T-helper 22 cell (primary cell): ENCODE measurements around the gene FAM83G.
"Not testable (repeated sequence)": the region's sequence is repeated elsewhere in the genome, so short reads cannot be mapped to it uniquely, and the experiment has no call there.

Experiments
- DNase-seq: peaks from one replicate; pipeline ENCODE4 v3.0.0-alpha.2; 2020; ENCODE audit warnings: low read depth

FAM83G gene

DNA sequence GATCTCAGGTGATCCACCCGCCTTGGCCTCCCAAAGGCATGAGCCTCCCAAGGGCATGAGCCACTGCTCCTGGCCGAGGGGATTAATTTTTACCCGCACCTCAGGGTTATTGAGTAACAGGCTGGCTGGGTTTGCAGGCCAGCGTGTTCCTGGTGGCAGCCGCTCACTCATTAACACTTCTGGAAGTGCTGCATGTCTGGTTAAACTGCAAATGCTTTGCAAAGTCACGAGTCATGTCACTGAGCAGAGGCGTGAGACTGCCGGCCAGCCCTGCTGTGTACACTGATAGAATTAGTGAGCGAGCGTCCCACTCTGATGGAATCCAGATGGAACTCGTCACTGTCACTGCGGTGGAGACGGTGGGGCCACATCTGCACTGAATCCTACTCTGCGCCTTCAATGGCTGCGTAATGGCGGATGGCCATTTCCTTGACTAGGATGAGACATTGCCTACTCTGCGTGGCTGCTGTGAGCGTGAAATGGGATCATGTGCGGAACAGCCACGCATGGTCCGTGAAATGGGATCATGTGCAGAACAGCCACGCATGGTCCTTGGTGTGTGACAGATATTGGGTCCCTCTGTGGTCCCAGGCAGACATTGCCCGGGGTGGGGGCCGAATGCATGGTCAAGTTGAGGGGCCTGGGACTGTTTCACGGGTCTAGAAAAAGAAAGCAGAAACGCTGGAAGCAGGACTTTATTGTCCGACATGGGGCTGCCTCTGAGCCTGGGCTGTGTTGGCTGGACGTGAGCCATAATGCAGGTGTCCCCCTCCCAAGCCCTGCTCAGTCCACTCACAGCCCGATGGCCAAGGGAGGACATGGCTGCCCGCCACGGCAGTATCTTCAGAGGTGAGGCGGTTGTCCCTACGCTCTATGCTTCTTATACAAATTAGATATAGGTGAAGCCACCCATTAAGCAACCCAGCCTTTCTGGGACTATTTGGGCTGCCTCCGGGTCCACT, 53.3 kb downstream of the FAM83G start:
- DNase-seq: no peak

- DNase-seq: no peak
Measured at GRCh38 chr17:18950346-18950745, 54.2 kb downstream of the FAM83G start.

- no peak for DNase-seq
Measured at GRCh38 chr17:18949566-18949965, 55.0 kb downstream of the FAM83G start.

- no peak for DNase-seq
Measured at GRCh38 chr17:18948476-18949006, 56.0 kb downstream of the FAM83G start.

DNA sequence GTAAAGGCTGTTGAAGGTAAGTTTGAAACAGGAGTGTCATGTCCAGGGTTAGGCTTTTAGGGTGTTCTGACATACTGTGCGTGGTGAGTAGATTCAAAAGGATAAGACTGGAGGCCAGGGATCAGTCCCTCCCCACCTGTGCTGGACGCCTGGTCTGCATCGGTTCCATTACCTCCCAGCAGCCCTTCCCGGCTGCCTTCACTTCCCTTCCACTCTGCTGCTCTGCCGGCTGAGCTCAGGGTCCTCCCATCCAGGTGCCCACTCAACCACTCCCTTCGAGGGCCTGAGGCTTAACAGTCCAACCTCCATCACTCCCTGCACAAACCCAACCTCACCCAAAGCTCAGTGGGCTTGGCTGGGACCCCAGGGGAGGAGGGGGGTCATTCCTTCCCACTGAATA, 56.7 kb downstream of the FAM83G start:
- no peak for DNase-seq

DNA sequence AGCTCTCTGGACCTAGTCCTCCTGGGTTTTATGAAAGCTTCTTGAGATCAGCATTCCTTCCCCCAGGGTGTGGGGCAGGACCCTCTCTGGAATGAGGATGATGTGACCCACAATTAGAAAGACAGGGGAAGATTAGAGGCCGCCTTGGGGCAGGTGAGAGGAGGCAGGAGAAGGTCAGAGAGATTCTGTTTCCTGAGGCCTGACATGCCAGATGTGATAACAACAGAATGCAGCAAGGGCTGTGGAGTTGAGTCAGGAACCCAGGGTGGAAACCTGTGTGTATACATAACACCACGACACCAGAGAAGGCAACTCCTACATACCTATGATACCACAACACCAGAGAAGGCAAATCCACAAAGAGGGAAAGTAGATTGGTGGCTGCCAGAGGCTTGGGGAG, 58.0 kb downstream of the FAM83G start:
- no peak for DNase-seq

GRCh38 chr17:18944646-18945045, 59.9 kb downstream of the FAM83G start:
- DNase-seq: no peak

DNA sequence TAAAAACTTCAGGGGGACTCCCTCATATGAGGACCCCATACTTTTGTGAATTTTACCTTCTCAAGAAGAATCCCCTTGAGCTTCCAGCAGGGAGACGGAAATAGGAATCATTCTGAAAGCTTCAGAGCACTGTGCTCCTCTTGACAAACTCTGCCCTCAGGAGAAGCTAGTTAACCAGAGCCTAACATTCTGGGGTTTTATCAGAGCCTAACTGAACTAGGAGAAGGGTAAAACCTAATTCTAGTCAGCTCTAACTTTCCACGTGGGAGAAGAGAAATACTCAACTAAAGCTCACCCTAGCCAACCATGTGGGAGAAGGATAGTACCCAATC, 65.9 kb downstream of the FAM83G start:
- DNase-seq: no peak

- DNase-seq: no peak
Measured at GRCh38 chr17:18937981-18938691, 66.4 kb downstream of the FAM83G start.

GRCh38 chr17:18933102-18934058, 71.2 kb downstream of the FAM83G start:
- no peak for DNase-seq

GRCh38 chr17:18932360-18933055, 72.1 kb downstream of the FAM83G start:
- DNase-seq: no peak

DNA sequence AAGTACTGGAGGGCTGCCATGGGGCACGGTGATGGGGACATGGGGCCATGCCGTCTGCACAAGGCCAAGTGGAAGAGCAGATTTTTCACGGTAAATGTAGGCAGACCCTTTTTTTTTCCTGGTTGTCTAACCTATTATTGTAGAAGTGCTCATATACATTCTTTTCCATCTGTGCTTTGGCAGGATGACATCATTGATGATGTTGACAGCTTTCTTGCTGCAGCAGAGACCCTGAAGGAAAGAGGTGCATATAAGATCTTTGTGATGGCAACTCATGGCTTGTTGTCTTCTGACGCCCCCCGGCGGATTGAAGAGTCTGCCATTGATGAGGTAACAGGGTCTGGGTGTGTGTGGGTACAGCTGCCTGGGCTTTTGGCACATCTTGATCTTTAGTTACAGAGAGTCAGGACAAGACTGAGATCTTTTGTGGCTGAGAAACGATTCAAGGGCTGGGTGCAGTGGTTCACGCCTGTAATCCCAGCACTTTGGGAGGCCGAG, 75.9 kb downstream of the FAM83G start:
- no peak for DNase-seq

GRCh38 chr17:18925187-18925586, 79.4 kb downstream of the FAM83G start:
- DNase-seq: no peak

DNA sequence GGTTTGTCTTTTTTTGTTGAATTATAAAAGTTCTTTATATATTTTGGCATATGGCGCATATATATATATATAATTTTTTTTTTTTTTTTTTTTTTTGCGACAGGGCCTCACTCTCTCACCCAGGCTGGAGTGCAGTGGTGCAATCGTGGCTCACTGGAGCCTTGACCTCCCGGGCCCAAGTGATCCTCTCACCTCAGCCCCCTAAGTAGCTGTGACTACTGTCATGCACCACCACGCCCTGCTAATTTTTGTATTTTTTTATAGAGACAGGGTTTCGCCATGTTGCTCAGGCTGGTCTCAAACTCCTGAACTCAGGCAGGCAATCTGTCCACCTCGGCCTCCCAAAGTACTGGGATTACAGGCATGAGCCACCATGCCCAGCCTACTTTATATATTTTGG, 82.0 kb downstream of the FAM83G start:
- DNase-seq: not testable (repeated sequence)

GRCh38 chr17:18921912-18922451, 82.6 kb downstream of the FAM83G start:
- no peak for DNase-seq

DNA sequence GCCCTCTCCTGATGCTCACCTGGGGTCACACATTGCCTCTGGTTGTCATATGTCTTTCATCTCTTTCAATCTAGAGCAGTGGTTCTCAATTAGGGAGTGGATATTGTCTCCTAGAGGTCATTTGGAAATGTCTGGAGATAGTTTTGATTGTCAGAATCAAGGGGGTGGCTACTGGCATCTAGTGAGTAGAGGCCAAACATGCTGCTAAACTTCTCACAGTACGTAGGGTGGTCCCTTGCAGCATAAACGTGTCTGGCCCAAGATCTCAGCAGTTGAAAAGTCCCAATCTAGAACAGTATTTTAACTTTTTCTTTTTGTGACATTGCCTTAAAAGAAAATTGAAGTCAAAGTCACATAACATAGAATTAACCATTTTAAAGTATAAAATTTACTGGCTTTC, 83.1 kb downstream of the FAM83G start:
- no peak for DNase-seq

DNA sequence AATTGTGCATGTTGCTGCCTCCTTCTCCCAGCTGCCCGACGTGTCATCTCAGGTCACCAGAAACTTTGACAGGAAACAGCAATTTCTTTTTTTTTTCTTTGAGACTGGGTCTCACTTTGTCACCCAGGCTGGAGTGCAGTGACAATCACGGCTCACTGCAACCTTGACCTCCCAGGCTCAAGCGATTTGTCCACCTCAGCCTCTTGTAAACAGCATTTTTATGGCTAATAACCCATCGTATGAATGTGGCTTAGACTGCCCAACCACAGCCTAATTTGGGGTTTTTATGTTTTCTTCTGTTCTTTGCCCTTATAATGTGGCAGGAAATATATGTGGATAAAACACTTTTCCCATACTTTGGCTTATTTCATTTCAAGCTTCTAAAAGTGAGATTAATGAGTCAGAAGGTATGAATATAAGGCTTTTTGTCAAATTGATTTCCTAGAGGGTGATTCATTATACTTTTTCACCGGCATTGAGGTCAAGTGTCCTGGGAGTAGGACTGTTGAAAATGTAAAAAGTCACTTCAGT, 83.6 kb downstream of the FAM83G start:
- DNase-seq: no peak

DNA sequence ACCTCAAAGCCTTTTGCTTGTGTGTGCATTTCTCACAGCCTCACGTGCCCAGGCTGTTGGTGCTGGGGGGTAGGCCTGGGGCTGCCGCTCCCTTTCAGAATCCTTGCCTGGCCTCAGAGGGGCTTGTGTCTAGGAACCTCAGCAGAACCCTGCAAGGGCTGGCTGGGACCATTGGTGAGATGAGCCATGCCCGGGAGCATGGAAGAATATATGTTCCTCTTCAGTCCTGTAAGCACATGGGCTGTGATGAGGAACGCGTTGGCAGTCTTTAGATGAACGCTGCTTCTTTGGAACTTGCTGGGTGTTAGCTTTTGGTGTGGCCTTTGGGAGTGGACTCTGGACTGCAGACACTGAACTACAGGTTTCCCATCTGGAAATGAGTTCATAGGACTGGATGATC, 84.6 kb downstream of the FAM83G start:
- DNase-seq: no peak
